SK-N-SH treated with all-trans-retinoic acid at 6 μM for 48 hours (cell line): ENCODE results near the gene TMBIM6.
"Not testable (repeated sequence)": the region's sequence is repeated elsewhere in the genome, so short reads cannot be mapped to it uniquely, and the experiment has no call there.

Experiments
- ARNTL ChIP-seq: fragments of 450-650 bp; formaldehyde crosslinking; IDR thresholded peaks from 2 replicates; pipeline ENCODE4 v1.5.0; 2020; ENCODE audit warnings: low read depth, mild to moderate bottlenecking, moderate library complexity, borderline replicate concordance
- OSR1 ChIP-seq: fragments of 250-450 bp; sonication (Bioruptor Pico); IDR thresholded peaks from 2 replicates; pipeline ENCODE4 v1.8.0; 2022; ENCODE audit warnings: moderate library complexity, mild to moderate bottlenecking, inconsistent platforms
- RARB ChIP-seq: fragments of 250-450 bp; sonication (Bioruptor Pico); IDR thresholded peaks from 2 replicates; pipeline ENCODE4 v1.8.0; 2021; ENCODE audit warnings: mild to moderate bottlenecking, moderate library complexity
- ZNF565 ChIP-seq: fragments of 450-650 bp; formaldehyde crosslinking; conservative IDR thresholded peaks from 2 replicates; pipeline ENCODE4 v1.5.0; 2020; ENCODE audit warnings: low read depth, mild to moderate bottlenecking, moderate library complexity
- ZNF8 ChIP-seq: fragments of 450-650 bp; formaldehyde crosslinking; IDR thresholded peaks from 2 replicates; pipeline ENCODE4 v1.5.0; 2020; ENCODE audit warnings: mild to moderate bottlenecking, moderate library complexity
- TF ChIP-seq, protein P1 (sequence below): fragments of 250-450 bp; sonication (Bioruptor Pico); IDR thresholded peaks from 2 replicates; pipeline ENCODE4 v1.5.1; 2020; ENCODE audit warnings: low read depth, mild to moderate bottlenecking, moderate library complexity
- TF ChIP-seq, protein P2 (sequence below): fragments of 250-450 bp; sonication (Bioruptor Pico); IDR thresholded peaks from 2 replicates; pipeline ENCODE4 v1.8.0; 2021; ENCODE audit warnings: low read depth, mild to moderate bottlenecking, moderate library complexity, borderline replicate concordance
- TF ChIP-seq, protein P3 (sequence below): fragments of 250-450 bp; sonication (Bioruptor Pico); IDR thresholded peaks from 2 replicates; pipeline ENCODE4 v1.5.1; 2021; ENCODE audit warnings: mild to moderate bottlenecking, moderate library complexity

DNA sequence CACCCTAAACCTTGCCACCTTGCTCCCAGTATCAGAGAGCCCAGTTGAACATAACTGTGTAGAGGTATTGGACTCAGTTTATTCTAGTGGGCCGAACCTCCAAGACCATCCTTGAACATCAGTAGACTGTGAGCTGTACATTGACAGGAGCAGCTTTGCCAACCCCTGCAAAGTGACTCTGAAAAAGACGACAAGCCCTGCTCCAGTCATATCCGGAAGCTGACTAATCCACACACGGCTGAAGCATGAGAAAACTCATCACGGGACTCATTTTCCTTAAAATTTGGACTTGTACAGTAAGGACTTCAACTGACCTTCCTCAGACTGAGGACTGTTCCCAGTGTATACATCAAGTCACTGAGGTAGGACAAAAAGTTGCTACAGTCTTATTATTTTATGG is 2.6 kb upstream of the TMBIM6 start:
- not testable (repeated sequence) for TF ChIP-seq ZNF565, RARB, ARNTL, OSR1, ZNF8 (CRISPR knock-in tag)
- TF ChIP-seq, protein P1, sequence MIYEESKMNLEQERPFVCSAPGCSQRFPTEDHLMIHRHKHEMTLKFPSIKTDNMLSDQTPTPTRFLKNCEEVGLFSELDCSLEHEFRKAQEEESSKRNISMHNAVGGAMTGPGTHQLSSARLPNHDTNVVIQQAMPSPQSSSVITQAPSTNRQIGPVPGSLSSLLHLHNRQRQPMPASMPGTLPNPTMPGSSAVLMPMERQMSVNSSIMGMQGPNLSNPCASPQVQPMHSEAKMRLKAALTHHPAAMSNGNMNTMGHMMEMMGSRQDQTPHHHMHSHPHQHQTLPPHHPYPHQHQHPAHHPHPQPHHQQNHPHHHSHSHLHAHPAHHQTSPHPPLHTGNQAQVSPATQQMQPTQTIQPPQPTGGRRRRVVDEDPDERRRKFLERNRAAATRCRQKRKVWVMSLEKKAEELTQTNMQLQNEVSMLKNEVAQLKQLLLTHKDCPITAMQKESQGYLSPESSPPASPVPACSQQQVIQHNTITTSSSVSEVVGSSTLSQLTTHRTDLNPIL (CRISPR knock-in tag): not testable (repeated sequence)
- TF ChIP-seq, protein P2, sequence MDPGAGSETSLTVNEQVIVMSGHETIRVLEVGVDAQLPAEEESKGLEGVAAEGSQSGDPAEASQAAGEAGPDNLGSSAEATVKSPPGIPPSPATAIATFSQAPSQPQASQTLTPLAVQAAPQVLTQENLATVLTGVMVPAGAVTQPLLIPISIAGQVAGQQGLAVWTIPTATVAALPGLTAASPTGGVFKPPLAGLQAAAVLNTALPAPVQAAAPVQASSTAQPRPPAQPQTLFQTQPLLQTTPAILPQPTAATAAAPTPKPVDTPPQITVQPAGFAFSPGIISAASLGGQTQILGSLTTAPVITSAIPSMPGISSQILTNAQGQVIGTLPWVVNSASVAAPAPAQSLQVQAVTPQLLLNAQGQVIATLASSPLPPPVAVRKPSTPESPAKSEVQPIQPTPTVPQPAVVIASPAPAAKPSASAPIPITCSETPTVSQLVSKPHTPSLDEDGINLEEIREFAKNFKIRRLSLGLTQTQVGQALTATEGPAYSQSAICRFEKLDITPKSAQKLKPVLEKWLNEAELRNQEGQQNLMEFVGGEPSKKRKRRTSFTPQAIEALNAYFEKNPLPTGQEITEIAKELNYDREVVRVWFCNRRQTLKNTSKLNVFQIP (CRISPR knock-in tag): not testable (repeated sequence)
- TF ChIP-seq, protein P3, sequence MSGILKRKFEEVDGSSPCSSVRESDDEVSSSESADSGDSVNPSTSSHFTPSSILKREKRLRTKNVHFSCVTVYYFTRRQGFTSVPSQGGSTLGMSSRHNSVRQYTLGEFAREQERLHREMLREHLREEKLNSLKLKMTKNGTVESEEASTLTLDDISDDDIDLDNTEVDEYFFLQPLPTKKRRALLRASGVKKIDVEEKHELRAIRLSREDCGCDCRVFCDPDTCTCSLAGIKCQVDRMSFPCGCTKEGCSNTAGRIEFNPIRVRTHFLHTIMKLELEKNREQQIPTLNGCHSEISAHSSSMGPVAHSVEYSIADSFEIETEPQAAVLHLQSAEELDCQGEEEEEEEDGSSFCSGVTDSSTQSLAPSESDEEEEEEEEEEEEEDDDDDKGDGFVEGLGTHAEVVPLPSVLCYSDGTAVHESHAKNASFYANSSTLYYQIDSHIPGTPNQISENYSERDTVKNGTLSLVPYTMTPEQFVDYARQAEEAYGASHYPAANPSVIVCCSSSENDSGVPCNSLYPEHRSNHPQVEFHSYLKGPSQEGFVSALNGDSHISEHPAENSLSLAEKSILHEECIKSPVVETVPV (CRISPR knock-in tag): not testable (repeated sequence)
